Panc1 (cell line): ENCODE results near the gene C9orf43.

Source experiments
- CTCF ChIP-seq: fragments of 450-650 bp; IDR thresholded peaks from 2 replicates; pipeline ENCODE4 v1.5.1; 2017; ENCODE audit warnings: mild to moderate bottlenecking
- POLR2AphosphoS5 ChIP-seq: IDR thresholded peaks from 2 replicates; pipeline ENCODE4 v1.6.1; 2012; ENCODE audit warnings: mild to moderate bottlenecking, low read depth, low read length, moderate library complexity
- REST ChIP-seq, 2 experiments: IDR thresholded peaks; 2 replicates each; pipeline ENCODE4 v1.6.1; 2011 to 2012; ENCODE audit warnings: low read depth in 2 of 2, control low read depth in 1 of 2, low read length in 1 of 2, mild to moderate bottlenecking in 1 of 2, moderate library complexity in 1 of 2; ENCODE audit not compliant: insufficient read depth in 1 of 2
- SIN3A ChIP-seq: IDR thresholded peaks from 2 replicates; pipeline ENCODE4 v1.6.1; 2012; ENCODE audit warnings: low read depth, mild to moderate bottlenecking, low read length, moderate library complexity, borderline replicate concordance; ENCODE audit not compliant: insufficient read depth
- TCF7L2 ChIP-seq: IDR thresholded peaks from 2 replicates; pipeline ENCODE4 v1.6.1; 2011; ENCODE audit warnings: mild to moderate bottlenecking, low read depth, low read length, inconsistent platforms

GRCh38 chr9:113409481-113409880 lies 1.1 kb upstream of the C9orf43 start:
- TF ChIP-seq CTCF (no peak), REST (IDR thresholded peaks at IDR 0.05; ENCODE audit: insufficient read depth in 1 of 2, low read depth in 2 of 2, low read length in 1 of 2) (no peak), TCF7L2 (no peak), POLR2AphosphoS5 (no peak), SIN3A (no peak)
